Osteocyte (in vitro differentiated cells): ENCODE data around the gene MIOS. TPM values are rescaled to one million over a fixed set of nuclear protein-coding genes. Genes with fewer than 3 reads are reported as not detected.

Experiments used
- DNase-seq: peaks from one replicate; pipeline ENCODE4 v3.0.0; 2021; ENCODE audit warnings: mixed read lengths; ENCODE audit not compliant: unreplicated experiment; ENCODE audit errors: extremely low spot score
- H3K27ac Mint-ChIP-seq: one replicate; pipeline ENCODE4 v1.8.0; 2021; ENCODE audit warnings: mild to moderate bottlenecking, mixed read lengths; ENCODE audit not compliant: unreplicated experiment
- H3K27me3 Mint-ChIP-seq: one replicate; pipeline ENCODE4 v1.8.0; 2021; ENCODE audit warnings: mixed read lengths; ENCODE audit not compliant: unreplicated experiment
- H3K36me3 Mint-ChIP-seq: one replicate; pipeline ENCODE4 v1.8.0; 2021; ENCODE audit warnings: mixed read lengths; ENCODE audit not compliant: unreplicated experiment
- H3K4me1 Mint-ChIP-seq: one replicate; pipeline ENCODE4 v1.8.0; 2021; ENCODE audit warnings: mixed read lengths; ENCODE audit not compliant: unreplicated experiment
- H3K4me3 Mint-ChIP-seq: one replicate; pipeline ENCODE4 v1.8.0; 2021; ENCODE audit warnings: mild to moderate bottlenecking, moderate library complexity, mixed read lengths; ENCODE audit not compliant: unreplicated experiment
- H3K9me3 Mint-ChIP-seq: one replicate; pipeline ENCODE4 v1.8.0; 2021; ENCODE audit warnings: mixed read lengths; ENCODE audit not compliant: unreplicated experiment
- CTCF ChIP-seq: fragments of 200-600 bp; sonication (generic); IDR thresholded peaks from 2 replicates; pipeline ENCODE4 v1.5.0; 2021; ENCODE audit warnings: antibody characterized with exemption, mild to moderate bottlenecking, moderate library complexity
- total RNA-seq: library from RNA; stranded (reverse); gene quantifications from 2 replicates; pipeline ENCODE4 v1.2.1, GENCODE V29; 2021

The MIOS gene
- total RNA-seq, 1 donor from 2014 or later = 19.1 TPM

- Mint-ChIP-seq H3K27ac (no peak overlapping the region), H3K27me3 (no peaks in the 10 kb centered on the region), H3K36me3 (peaks cover 28% of the 10 kb centered on the region), H3K4me1 (peaks cover 27% of the 10 kb centered on the region), H3K9me3 (no peaks in the 10 kb centered on the region), H3K4me3 (no peak overlapping the region)
- no peak for DNase-seq
- TF ChIP-seq CTCF = no peak
These were observed 3.9 kb downstream of the MIOS start for GRCh38 chr7:7570584-7570983.

- H3K27ac Mint-ChIP-seq = no peak overlapping the region
- H3K9me3 Mint-ChIP-seq = no peaks in the 10 kb centered on the region
- peaks cover 13% of the 10 kb centered on the region for H3K4me1 Mint-ChIP-seq
- no peak overlapping the region for H3K4me3 Mint-ChIP-seq
- DNase-seq = no peak
- TF ChIP-seq CTCF = no peak
- peaks cover 28% of the 10 kb centered on the region for H3K36me3 Mint-ChIP-seq
- no peaks in the 10 kb centered on the region for H3K27me3 Mint-ChIP-seq
These were observed 7.0 kb downstream of the MIOS start for GRCh38 chr7:7573701-7574100.

- H3K4me1 Mint-ChIP-seq = no peaks in the 10 kb centered on the region
- no peaks in the 10 kb centered on the region for H3K9me3 Mint-ChIP-seq
- H3K36me3 Mint-ChIP-seq = peaks cover 15% of the 10 kb centered on the region
These were observed 9.7 kb downstream of the MIOS start for GRCh38 chr7:7576344-7576743.

GRCh38 chr7:7577888-7578287, 11.2 kb downstream of the MIOS start:
- Mint-ChIP-seq H3K27ac (no peak overlapping the region), H3K36me3 (peaks cover 22% of the 10 kb centered on the region), H3K4me3 (no peak overlapping the region), H3K4me1 (no peaks in the 10 kb centered on the region), H3K9me3 (no peaks in the 10 kb centered on the region), H3K27me3 (no peaks in the 10 kb centered on the region)
- no peak for DNase-seq
- TF ChIP-seq CTCF = no peak

More at GRCh38 chr7:7576344-7576743, 9.7 kb downstream of the MIOS start:
- H3K27me3 Mint-ChIP-seq = no peaks in the 10 kb centered on the region
- no peak for TF ChIP-seq CTCF
- H3K27ac Mint-ChIP-seq = no peak overlapping the region
- DNase-seq = no peak
- no peak overlapping the region for H3K4me3 Mint-ChIP-seq

GRCh38 chr7:7579638-7580037, 13.0 kb downstream of the MIOS start:
- Mint-ChIP-seq H3K4me3 (no peak overlapping the region), H3K27ac (no peak overlapping the region), H3K9me3 (no peaks in the 10 kb centered on the region), H3K27me3 (no peaks in the 10 kb centered on the region), H3K36me3 (peaks cover 10% of the 10 kb centered on the region), H3K4me1 (no peaks in the 10 kb centered on the region)
- no peak for TF ChIP-seq CTCF
- DNase-seq = no peak
